DMS53 (cell line): ENCODE measurements around the gene IGLL5.
"Not testable (repeated sequence)": the region's sequence is repeated elsewhere in the genome, so short reads cannot be mapped to it uniquely, and the experiment has no call there.

Experiments
- DNase-seq: peaks from one replicate; lab custom pipeline; 2025; lab: John Stamatoyannopoulos, UW

IGLL5 gene

DNA sequence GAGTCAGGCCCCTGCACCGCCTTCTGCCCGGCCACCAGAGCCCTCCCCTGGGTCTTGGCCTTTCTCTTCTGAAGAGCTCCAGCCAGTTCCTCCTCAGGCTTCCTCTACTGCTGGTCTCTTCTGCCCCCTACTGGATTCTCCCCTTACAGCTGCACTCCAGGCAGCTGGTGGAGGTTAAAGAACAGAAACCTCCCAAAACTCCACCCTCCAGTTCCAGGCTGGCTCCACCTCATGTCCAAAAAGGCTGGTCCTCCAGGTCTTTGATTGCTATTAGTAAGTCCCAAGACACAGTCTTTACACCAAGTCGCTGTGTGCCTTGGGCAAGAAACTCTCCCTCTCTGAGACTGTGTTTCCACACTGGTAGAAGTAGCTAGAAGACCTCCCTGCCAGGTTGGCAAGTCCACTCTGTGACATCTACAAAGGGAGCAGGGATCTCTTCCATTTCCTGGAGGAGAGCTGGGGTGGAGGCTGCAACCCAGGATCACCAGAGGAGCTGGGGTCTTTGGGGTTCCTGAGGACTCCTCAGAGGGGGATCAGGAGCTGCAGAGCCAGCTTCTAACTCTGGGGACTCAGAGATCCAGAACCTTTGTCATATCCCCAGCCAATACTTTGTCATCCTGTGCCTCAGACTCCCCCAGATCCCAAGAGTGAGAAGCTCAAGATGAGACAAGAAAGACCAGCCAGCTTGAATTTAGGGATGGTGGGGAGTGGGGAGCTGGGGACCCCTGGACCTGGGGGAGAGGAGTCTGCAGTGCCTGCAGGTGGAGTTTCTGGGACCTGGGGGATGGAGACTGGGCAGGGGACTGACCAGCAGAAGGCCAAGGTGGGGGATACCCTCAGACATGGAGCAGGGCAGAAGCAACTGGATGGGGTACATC is 3.4 kb upstream of the IGLL5 start:
- DNase-seq = peak; percentile 73

DNA sequence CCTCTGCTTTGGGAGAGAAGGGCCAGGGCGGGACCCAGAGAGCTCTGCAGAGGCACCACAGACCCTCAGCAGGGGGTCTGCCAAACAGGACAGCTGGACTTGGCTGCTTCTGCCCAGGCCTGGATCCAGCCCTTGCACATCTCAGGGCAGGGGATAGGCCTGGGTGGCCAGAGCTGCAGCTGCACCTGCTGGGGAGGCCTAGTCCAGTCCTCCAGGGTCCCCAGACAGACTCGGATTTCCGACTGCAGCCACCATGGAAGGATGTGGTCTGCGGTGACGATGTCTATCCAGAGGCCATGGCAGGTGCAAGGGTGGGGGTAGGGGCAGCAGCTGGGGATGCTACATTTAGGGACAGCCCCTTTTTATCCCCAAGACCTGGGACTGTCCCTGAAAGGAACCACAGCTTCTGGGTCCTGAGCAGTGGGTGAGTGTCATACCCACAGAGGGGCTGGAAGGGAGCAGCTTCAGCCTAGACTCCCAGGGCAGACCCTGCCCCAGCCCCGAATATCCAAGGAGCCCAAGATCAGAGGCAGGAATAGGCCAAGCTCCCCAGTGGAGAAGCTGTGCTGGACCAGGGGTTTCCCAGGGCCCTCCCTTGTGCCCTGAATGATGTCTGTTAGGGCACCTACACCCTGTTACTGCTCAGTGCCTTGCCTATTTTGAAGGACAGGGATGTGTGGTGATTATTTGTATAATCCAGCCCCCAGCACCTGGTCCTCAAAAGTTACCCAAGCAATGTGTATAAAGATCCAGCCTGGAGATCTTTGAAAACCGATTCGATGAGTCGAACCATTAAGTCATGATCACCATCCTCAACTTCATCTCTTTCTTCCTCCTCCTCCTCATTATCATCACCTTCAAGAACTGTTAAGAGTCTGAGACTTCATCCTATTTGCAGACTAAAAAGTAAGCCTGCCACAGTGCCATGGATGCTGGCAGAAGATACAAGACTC is 2.5 kb upstream of the IGLL5 start:
- DNase-seq = no peak

DNA sequence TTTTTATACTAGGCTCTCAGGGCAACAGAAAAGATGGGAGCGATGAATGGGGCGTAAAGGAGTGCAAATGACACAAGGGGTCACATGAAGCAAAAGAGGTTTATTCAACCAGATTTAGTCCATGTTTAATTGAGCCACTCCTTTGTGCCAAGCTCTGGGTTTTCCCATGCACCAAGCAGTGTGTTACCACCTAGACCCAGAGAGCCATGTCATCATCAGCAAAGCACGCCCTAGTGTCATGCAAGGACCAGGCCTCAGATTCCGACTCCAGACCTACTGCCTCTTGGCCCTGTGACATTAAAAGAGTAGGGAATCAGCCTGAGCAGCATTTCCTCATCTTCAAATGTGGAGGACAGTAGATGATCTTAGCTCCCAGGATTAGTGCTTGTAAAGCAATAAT is 1.1 kb upstream of the IGLL5 start:
- DNase-seq = no peak

DNA sequence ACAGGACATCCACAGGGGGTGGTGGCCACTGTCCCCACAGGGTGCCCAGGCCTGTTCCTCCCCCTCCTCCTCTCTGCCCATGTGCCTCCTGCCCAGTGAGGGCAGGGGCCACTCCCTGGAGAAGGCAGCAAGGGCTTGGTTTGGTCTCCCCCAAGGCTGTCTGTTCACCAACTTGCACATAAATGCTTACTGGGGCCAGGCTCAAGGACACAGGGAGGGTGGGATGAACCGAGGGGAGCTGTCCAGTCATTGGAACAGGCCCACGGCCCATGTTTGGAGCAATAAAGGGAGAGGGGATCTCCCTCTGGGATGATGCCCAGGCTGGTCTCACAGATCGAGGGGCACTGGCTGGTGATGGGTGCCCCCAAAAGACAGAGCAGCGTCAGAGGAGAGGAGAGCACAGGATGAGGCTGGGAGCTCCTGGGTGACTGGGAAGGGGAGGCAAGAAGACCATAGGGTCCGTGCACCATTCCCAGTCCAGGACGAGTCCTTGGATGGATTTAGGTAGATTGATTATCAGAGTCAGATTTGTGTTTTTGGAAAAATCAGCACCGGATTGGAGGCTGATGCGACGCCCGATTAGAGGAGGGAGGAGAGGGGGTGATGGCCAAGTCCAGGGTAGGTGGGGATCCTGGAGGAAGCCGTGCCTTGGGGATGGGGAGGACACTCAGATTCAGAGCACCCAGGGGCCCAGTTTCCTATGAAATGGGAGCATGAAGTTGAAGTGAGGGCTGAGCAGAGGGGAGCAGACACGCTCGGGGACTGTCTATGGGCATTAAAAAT is 1.1 kb downstream of the IGLL5 start:
- DNase-seq = no peak

DNA sequence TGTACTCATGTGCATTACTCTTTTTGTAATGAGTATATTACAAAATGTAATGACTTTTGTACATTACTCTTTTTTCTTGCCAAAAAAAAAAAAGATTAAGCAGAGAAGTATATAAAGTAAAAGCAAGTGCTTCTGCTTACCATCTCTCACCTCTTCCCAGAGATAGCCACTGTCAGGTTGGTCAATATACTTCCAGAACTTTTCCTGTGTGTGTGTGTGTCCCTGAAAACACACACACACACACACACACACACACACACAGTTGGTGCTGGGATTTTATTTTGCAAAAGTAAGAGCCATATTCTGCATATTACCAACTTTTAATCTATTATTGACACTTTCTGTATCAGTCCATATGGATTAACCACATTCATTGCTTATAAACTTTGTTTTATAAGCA is 2.5 kb downstream of the IGLL5 start:
- DNase-seq = no peak

DNA sequence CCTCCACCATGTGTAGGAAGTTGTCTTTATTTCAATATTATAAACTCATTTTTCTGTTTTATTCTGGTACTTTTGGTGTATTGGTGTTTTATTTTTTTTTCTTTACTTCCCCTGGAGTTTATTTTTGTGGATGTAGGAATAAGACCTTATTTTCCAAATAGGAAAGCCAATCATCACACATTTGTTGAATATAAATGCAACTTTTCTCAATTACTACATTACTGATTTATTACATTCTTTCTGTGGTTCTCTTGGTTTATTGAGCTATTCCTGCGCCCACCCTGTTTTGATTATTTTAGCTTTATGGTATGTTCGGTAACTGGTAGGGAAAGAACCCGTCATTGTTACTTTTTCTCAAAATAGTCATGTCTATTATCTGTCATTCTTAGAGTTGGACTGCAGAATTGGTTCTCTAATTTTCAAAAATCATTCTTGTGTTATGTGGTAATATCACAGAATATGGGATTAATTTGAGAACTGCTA is 3.6 kb downstream of the IGLL5 start:
- DNase-seq = no peak

DNA sequence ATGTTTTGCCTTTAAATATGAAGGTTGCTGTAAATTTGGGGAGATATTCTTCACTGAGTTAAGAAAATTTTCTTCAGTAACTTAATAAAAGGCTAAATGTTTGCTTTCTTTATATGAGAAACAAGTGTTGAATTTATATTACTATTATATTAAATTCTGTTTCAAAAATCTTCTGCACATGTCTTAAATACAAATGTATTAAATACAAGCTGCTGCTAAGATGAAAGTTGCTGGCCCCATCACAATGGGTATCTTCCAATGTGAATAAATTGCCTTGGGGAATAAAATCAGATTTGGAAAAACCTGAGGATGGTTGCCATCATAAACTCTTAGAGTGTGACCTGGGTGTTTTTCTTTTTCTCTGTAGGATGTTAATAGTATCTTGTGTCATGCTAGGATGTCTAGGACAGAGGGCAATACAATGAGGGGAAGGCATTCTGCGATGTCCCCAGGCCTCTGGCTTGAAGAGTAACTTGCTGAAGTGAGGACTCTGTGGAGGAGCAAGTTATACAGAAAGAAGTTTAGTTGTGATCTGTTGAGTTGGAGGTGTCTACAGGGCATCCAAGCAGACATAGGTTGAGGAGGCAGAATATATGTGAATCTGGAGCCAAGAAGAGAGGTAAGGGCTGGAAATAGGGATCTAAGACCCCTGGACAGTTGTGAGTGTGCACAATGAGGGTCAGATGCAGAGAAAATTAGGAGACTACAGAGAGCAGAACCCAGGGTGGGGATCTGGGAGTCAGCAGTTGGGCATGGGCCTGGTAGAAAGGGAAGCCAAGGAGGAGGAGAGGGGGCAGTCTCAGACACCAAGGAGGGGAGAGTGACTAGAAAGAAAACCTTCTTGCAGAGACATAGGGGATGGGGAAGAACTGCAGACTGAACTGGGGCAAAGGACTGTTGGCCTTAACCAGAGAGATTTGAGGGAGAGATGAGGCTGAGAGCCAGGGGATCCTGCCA is 4.8 kb downstream of the IGLL5 start:
- DNase-seq = no peak

DNA sequence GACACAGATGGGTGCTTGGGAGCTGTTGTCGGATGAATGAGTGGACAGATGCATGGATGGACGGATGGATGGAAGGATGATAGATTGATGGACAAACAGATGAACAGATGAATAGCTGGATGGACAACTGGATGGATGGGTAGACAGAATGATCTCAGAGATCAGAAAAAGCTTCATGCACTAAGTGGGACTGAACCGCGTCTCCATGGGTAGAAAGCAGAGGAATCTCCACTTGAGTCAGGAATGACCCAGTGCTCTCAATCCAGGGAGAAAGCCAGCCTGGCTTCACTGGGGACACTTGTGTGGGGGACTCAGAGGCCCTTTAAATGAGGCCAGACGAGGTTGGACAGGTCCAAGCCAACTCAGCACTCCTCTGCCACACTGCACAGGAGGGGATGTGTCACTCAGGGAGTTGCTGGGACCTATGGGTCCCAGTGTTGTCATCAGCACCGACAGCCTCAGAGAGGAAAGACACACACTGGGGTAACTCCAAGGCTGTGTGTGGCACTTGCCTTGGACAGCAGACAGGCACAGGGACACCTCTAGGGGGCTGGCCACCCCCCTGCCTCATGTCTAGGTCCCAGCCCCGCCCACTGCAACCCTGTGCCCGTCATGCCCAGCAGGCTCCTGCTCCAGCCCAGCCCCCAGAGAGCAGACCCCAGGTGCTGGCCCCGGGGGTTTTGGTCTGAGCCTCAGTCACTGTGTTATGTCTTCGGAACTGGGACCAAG is 5.6 kb downstream of the IGLL5 start:
- no peak for DNase-seq

DNA sequence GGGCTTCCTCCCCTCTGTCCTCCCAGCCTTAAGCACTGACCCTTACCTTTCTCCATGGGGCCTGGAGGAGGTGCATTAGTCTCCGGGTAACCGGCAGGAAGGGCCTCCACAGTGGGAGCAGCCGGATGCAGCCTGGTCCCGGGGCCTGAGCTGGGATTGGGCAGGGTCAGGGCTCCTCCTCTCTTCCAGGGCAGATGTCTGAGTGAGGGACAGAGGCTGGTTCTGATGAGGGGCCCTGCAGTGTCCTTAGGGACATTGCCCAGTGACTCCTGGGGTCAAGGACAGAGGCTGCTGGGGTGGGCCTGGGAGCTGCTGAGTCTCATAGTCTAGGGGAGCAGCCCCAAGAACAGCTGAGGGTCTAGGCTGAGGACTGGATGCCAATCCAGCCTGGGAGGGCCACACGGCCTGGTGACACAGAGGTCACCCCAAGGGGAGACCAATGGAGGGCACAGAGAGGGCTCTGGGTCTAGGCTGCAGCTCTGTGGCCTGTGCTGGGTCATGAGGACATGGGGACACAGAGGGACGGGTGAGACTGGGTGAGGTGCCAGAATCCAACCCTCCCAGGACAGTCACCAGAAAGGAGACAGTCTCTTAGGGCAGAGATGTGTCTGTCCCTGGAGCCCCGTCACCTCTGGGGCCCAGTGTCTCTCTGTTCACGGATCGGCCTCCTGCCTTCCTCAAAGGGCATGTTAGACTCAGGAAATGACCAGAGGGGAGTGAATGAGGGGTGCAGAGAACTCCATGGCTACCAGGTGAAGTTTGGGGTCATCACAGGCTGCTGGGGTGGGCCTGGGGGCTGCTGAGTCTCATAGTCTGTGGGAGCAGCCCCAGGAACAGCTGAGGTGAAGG is 6.5 kb downstream of the IGLL5 start:
- DNase-seq = no peak

DNA sequence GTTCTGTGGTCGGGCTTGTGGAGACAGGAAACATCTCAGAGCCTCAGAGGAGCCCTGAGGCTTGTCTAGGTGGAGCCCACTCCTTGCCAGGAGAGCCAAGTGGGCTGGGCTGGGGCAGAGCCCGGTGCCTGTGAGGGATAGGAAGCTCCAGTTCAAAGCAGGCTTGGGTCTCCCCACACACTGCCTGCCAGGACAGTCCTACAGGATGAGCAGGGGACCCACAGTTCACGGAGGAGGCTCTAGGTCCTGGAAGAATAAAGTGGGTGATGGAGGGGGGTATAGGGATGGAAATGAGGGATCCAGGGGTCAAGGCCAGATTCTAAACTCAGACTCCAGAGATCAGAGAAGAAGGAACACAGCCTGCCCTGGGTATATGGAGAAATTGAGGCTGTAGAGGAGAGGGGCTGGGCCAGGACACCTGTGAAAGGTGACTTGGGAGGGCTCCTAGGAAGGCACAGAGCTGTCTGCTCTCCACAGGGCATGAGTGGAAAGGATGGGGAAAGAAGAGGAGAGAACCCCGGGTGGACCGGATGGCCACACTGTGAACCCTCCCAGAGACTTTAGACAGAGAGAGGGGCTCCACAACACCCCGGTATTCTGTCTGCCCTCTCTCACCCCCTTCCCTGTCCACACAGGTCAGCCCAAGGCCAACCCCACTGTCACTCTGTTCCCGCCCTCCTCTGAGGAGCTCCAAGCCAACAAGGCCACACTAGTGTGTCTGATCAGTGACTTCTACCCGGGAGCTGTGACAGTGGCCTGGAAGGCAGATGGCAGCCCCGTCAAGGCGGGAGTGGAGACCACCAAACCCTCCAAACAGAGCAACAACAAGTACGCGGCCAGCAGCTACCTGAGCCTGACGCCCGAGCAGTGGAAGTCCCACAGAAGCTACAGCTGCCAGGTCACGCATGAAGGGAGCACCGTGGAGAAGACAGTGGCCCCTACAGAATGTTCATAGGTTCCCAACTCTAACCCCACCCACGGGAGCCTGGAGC is 7.4 kb downstream of the IGLL5 start:
- no peak for DNase-seq

DNA sequence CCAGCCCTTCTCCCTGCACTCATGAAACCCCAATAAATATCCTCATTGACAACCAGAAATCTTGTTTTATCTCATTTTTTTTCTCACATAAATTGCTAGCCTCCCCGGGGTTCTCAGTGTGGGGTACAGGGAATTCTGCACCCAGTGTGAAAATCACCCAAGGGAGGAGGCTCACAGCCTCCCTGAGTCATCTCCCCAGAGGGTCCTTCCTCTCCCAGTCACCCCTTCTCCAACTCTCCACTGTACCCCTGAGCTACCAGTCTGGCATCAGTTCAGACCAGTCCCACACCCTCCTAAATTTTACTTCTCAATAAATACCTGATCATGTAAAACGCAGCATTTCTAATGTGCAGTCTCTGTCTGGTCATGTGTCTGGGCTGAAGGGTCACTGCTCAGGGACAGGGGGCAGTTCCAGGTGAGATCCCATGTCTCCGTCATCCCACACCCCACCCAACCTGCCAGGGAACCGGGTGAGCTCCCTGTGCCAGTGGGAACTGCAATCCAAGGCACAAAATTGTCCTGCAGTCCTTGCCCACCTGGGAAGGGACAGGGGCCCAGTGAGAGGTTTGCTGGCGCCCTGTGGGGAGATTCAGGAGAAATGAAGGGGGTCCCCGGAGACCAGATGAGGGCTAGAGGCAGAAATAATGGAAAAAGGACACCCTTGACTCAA is 8.3 kb downstream of the IGLL5 start:
- DNase-seq = no peak

DNA sequence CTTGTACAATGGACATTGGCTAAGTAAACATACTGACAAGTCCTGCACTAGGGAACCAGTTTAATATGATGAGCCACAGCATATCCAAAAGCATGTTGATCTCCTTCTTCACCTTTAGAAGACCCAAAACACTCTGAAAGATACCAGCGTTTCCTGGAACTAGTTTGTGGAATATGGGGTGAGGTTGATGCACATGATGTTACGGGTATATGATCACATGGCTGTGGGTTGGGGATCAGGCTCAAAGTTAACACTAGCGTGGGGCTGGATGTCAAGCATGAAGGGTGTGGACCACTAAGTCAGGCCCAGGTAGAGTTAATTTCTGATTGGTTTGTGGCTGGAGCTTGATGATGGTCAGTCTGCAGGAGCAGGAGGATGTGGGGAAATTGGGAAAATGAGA is 9.0 kb downstream of the IGLL5 start:
- DNase-seq = no peak

DNA sequence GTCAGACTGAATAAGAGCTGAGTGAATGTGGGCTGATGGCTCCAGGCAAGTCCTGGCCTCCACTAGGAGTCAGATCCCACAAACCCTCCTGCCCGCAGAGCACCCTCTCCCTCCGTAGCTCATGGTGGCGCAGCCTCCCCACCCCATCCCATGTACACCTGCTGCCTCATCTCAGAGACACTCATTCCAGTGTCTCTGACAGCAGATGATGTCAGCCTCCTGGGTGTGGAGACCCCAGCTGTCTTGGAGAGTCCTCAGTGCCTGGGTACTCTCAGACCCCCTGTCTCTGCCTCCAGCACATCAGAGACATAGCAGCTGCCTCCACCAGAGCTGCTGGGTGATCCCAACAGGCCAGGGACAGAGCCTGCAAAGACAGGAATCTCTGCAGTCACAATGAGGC is 9.5 kb downstream of the IGLL5 start:
- no peak for DNase-seq

DNA sequence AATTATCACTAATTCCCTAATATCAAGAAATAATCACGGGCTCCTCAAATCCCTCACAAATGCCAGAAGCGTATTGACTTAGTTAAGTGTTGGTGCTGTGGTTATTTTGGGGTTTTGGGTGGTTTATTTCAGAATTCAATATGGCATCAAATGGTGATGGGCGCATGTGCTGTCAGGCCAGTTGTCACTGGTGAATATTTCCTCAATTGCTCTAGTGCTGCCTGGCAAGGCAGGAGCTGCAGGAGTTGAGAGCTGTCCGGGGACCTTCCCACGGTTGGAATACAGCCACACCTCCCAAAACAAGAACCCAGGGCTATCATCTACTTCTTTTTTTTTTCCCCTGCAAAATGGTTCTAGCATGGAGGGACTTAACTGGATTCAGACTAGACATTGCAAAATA is 10.3 kb downstream of the IGLL5 start:
- DNase-seq = no peak

DNA sequence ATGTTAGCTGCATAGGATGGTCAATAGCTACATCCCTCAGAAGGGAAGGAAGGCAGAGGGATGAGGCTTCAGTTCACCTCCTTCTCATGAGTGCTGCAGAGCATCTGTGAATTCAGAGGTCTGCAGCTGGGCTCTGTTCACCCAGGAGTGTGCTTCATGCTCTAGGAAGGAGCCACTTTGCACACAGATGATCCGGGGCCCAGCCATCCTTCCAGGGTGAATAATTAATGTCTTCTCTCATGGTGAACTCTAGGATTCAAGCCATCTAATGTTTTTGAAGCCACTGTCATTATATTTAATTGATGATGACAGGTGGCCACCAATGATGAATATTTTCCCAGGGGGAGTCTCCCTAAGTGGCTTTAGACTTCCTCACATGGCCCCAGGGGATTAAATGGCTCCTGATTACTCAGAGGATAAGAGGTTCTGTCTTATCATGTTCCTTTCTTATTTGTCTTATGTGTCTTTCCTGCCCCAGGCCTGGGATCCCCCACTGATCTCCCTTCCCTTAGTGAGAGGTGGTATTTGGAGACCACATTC is 10.9 kb downstream of the IGLL5 start:
- DNase-seq = not testable (repeated sequence)

DNA sequence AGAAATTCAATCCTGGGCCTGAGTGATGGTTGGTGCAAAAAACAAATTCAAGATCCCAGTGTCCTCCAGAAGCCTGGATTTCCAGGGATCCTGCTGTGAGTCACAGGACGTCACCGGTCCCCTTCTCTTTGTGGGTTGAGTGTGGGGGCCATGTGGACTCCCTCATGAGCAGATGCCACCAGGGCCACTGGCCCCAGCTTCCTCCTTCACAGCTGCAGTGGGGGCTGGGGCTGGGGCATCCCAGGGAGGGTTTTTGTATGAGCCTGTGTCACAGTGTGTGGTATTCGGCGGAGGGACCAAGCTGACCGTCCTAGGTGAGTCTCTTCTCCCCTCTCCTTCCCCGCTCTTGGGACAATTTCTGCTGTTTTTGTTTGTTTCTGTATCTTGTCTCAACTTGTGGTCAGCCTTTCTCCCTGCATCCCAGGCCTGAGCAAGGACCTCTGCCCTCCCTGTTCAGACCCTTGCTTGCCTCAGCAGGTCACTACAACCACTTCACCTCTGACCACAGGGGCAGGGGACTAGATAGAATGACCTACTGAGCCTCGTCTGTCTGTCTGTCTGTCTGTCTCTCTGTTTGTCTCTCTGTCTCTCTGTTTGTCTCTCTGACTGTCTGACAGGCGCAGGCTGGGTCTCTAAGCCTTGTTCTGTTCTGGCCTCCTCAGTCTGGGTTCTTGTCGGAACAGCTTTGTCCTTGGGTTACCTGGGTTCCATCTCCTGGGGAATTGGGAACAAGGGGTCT is 11.9 kb downstream of the IGLL5 start:
- not testable (repeated sequence) for DNase-seq
